ENCODE results near the gene PATE1. TPM values are rescaled to one million over a fixed set of nuclear protein-coding genes. Genes with fewer than 3 reads are reported as not detected.

PATE1 gene
- total and polyA plus RNA-seq, 9 donors = 0.30 TPM; not detected in 8

DNA sequence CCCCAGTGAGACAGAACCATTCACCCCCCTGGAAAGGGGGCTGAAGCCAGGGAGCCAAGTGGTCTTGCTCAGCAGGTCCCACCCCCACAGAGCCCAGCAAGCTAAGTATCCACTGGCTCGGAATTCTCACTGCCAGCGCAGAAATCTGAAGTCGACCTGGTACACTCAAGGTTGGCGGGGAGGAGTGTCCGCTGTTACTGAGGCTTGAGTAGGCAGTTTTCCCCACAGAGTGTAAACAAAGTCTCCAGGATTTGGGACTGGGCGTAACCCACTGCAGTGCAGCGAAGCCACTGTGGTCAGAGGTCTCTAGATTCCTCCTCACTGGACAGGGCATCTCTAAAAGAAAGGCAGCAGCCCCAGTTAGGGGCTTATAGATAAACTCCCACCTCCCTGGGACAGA, 10.0 kb downstream of the PATE1 start:
- Histone ChIP-seq H3K27ac (no peak overlapping the region), H3K36me3 (no peaks in the 10 kb centered on the region), H3K27me3 (no peaks in the 10 kb centered on the region), H3K4me1 (ENCODE audit: insufficient read depth) (no peaks in the 10 kb centered on the region), H3K9me3 (no peaks in the 10 kb centered on the region), H3K4me3 (no peak overlapping the region)
- 73 to 80% (median 79%) methylated on average over 7 of the region's 7 CpGs for WGBS, 3 donors
- no peak for DNase-seq
- intact Hi-C loops (cut with DNase I) = no loop called here
- TF ChIP-seq, protein P1, sequence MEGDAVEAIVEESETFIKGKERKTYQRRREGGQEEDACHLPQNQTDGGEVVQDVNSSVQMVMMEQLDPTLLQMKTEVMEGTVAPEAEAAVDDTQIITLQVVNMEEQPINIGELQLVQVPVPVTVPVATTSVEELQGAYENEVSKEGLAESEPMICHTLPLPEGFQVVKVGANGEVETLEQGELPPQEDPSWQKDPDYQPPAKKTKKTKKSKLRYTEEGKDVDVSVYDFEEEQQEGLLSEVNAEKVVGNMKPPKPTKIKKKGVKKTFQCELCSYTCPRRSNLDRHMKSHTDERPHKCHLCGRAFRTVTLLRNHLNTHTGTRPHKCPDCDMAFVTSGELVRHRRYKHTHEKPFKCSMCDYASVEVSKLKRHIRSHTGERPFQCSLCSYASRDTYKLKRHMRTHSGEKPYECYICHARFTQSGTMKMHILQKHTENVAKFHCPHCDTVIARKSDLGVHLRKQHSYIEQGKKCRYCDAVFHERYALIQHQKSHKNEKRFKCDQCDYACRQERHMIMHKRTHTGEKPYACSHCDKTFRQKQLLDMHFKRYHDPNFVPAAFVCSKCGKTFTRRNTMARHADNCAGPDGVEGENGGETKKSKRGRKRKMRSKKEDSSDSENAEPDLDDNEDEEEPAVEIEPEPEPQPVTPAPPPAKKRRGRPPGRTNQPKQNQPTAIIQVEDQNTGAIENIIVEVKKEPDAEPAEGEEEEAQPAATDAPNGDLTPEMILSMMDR (IDR thresholded peaks at IDR 0.05) = no peak
- TF ChIP-seq POLR2A (IDR thresholded peaks at IDR 0.05) (no peak), EP300 (IDR thresholded peaks at IDR 0.05) (no peak)

DNA sequence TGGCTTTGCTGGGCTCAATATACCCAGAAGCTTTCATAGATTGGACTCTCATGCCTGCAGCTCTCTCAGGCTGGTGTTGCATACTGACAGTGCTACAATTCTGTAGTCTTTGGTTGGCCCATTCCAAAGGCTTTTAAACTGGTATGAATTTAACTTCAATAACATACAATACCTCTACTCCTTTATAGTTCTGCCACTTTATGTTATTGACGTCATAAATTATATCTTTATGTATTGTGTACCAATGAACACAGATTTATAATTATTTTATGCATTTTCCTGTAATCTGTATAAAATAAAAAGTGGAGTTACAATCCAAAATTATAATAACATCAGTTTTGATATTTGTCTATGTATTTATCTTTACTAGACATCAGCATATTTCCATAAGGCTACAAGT, 16.4 kb downstream of the PATE1 start:
- no peaks in the 10 kb centered on the region for H3K4me1 ChIP-seq (ENCODE audit: insufficient read depth)
- no peak overlapping the region for H3K4me3 ChIP-seq
- no peaks in the 10 kb centered on the region for H3K27me3 ChIP-seq
- no peak overlapping the region for H3K27ac ChIP-seq
- DNase-seq = no peak
- TF ChIP-seq POLR2A (IDR thresholded peaks at IDR 0.05) = no peak
- TF ChIP-seq, protein P1 (IDR thresholded peaks at IDR 0.05) = no peak
- TF ChIP-seq EP300 (IDR thresholded peaks at IDR 0.05) = no peak
- H3K36me3 ChIP-seq = no peaks in the 10 kb centered on the region
- WGBS, 3 donors = 84 to 86% (median 85%) methylated on average over 1 of the region's 1 CpG
- intact Hi-C loops (cut with DNase I) = no loop called here
- H3K9me3 ChIP-seq = no peaks in the 10 kb centered on the region

DNA sequence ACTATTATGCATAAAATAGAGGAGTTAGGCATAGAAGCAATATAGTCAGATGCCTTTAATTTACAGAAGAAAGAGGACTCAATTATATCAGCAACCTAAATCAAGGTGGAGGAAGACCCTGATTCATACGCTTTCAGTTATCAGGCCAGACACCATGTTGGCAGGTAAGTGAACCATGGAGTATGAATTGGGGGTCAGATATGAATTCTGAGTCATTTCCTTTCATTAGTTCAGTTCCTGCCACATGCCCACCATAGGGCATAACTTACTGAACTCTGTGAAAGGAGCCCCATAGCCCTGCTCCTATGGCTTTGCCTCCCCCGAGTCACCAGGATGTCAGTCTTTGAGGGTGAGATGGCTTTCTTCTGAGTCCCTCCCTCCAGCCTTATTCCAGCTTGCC, 17.4 kb downstream of the PATE1 start:
- H3K4me3 ChIP-seq = no peak overlapping the region
- H3K4me1 ChIP-seq (ENCODE audit: insufficient read depth) = no peaks in the 10 kb centered on the region
- WGBS, 3 donors = 88 to 92% (median 91%) methylated on average over 2 of the region's 2 CpGs
- DNase-seq = no peak
- H3K27ac ChIP-seq = no peak overlapping the region
- intact Hi-C loops (cut with DNase I) = no loop called here
- H3K36me3 ChIP-seq = no peaks in the 10 kb centered on the region
- H3K9me3 ChIP-seq = no peaks in the 10 kb centered on the region
- H3K27me3 ChIP-seq = no peaks in the 10 kb centered on the region
- TF ChIP-seq, protein P1 (IDR thresholded peaks at IDR 0.05) = no peak
- no peak for TF ChIP-seq POLR2A (IDR thresholded peaks at IDR 0.05)
- no peak for TF ChIP-seq EP300 (IDR thresholded peaks at IDR 0.05)

DNA sequence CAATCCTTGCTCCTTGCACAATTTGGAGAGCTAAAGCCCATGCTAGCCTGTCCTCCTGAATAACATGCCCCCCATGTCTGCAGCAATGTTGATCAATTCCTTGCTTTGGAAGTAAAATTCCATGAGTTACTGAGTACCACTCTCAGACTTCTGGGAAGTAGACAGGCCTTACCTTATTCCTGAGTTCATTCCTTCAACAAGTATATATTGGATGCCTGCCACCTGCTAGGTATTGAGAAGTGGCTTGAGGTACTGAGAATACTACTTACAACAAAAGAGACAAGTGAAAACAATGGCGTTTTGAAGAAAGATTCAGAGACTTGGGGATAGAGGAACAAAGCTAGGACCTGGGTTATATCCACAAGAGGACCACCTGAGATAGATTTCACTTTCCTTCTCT, 20.2 kb downstream of the PATE1 start:
- intact Hi-C loops (cut with DNase I) = no loop called here

More for the DNA sequence above, 20.2 kb downstream of the PATE1 start:
- no peak overlapping the region for H3K27ac ChIP-seq
- H3K36me3 ChIP-seq = no peaks in the 10 kb centered on the region
- H3K4me1 ChIP-seq (ENCODE audit: insufficient read depth) = no peaks in the 10 kb centered on the region
- H3K27me3 ChIP-seq = no peaks in the 10 kb centered on the region
- no peaks in the 10 kb centered on the region for H3K9me3 ChIP-seq
- no peak for DNase-seq
- 71 to 78% (median 73%) methylated on average over 1 of the region's 1 CpG for WGBS, 3 donors
- TF ChIP-seq POLR2A (IDR thresholded peaks at IDR 0.05) (no peak), EP300 (IDR thresholded peaks at IDR 0.05) (no peak)
- TF ChIP-seq, protein P1 (IDR thresholded peaks at IDR 0.05) = no peak
- no peak overlapping the region for H3K4me3 ChIP-seq

Data from ovary (tissue), 9 donors.